ENCODE measurements around the gene EREG.
A peak's percentile ranks its signal among the peaks of the same experiment; 100 is the strongest.

The EREG gene

GRCh38 chr4:74344031-74344430, 20.9 kb upstream of the EREG start:
- DNase-seq (ENCODE audit: low spot score): no peak

- no peak for DNase-seq (ENCODE audit: low spot score)
Measured at GRCh38 chr4:74353858-74354257, 11.1 kb upstream of the EREG start.

- DNase-seq (ENCODE audit: low spot score): no peak
Measured at GRCh38 chr4:74357965-74358364, 7.0 kb upstream of the EREG start.

GRCh38 chr4:74361671-74362070, 3.3 kb upstream of the EREG start:
- no peak for DNase-seq (ENCODE audit: low spot score)

- no peak for DNase-seq (ENCODE audit: low spot score)
Measured at GRCh38 chr4:74362347-74362746, 2.6 kb upstream of the EREG start.

- no peak for DNase-seq (ENCODE audit: low spot score)
Measured at GRCh38 chr4:74364256-74364651, 691 bp upstream of the EREG start.

- DNase-seq (ENCODE audit: low spot score): no peak
Measured at GRCh38 chr4:74365761-74366160, 816 bp downstream of the EREG start.

GRCh38 chr4:74366367-74366911, 1.5 kb downstream of the EREG start:
- no peak for DNase-seq (ENCODE audit: low spot score)

- DNase-seq (ENCODE audit: low spot score): no peak
Measured at GRCh38 chr4:74367656-74368290, 2.8 kb downstream of the EREG start.

- DNase-seq (ENCODE audit: low spot score): no peak
Measured at GRCh38 chr4:74368596-74368995, 3.7 kb downstream of the EREG start.

- no peak for DNase-seq (ENCODE audit: low spot score)
Measured at GRCh38 chr4:74369855-74370254, 4.9 kb downstream of the EREG start.

GRCh38 chr4:74370912-74371311, 6.0 kb downstream of the EREG start:
- peak; percentile 65 for DNase-seq (ENCODE audit: low spot score)

- DNase-seq (ENCODE audit: low spot score): no peak
Measured at GRCh38 chr4:74374128-74374527, 9.2 kb downstream of the EREG start.

- no peak for DNase-seq (ENCODE audit: low spot score)
Measured at GRCh38 chr4:74374561-74375327, 9.8 kb downstream of the EREG start.

GRCh38 chr4:74375824-74376426, 11.0 kb downstream of the EREG start:
- no peak for DNase-seq (ENCODE audit: low spot score)

- DNase-seq (ENCODE audit: low spot score): peak; percentile 55
Measured at GRCh38 chr4:74376888-74377483, 12.0 kb downstream of the EREG start.

GRCh38 chr4:74377714-74378113, 12.8 kb downstream of the EREG start:
- DNase-seq (ENCODE audit: low spot score): no peak

GRCh38 chr4:74378573-74378972, 13.6 kb downstream of the EREG start:
- no peak for DNase-seq (ENCODE audit: low spot score)

- no peak for DNase-seq (ENCODE audit: low spot score)
Measured at GRCh38 chr4:74379912-74380311, 15.0 kb downstream of the EREG start.

GRCh38 chr4:74385386-74385785, 20.4 kb downstream of the EREG start:
- no peak for DNase-seq (ENCODE audit: low spot score)

- DNase-seq (ENCODE audit: low spot score): no peak
Measured at GRCh38 chr4:74386159-74386558, 21.2 kb downstream of the EREG start.

- DNase-seq (ENCODE audit: low spot score): no peak
Measured at GRCh38 chr4:74387790-74388189, 22.8 kb downstream of the EREG start.

GRCh38 chr4:74389494-74389893, 24.5 kb downstream of the EREG start:
- DNase-seq (ENCODE audit: low spot score): no peak

Data from kidney capillary endothelial cell (primary cell).